ENCODE measurements around the gene FAAP20. TPM values are rescaled to one million over a fixed set of nuclear protein-coding genes. Genes with fewer than 3 reads are reported as not detected.

The FAAP20 gene
- total RNA-seq, 1 donor from 2014 or later: 63.8 TPM

GRCh38 chr1:2144501-2145090 is 50.0 kb downstream of the FAAP20 start:
- Mint-ChIP-seq H3K4me3 (ENCODE audit: low read depth) (no peak overlapping the region), H3K27ac (no peak overlapping the region), H3K9me3 (no peaks in the 10 kb centered on the region), H3K36me3 (ENCODE audit: low read depth) (no peaks in the 10 kb centered on the region), H3K27me3 (ENCODE audit: low read depth) (no peaks in the 10 kb centered on the region), H3K4me1 (ENCODE audit: low read depth) (no peaks in the 10 kb centered on the region)
- intact Hi-C loops (cut with micrococcal nuclease): no loop called here
- DNase-seq (ENCODE audit: low spot score): no peak

GRCh38 chr1:2143814-2144500 is 50.6 kb downstream of the FAAP20 start:
- intact Hi-C loops (cut with micrococcal nuclease): no loop called here
- no peak for DNase-seq (ENCODE audit: low spot score)
- Mint-ChIP-seq H3K9me3 (no peaks in the 10 kb centered on the region), H3K36me3 (ENCODE audit: low read depth) (no peaks in the 10 kb centered on the region), H3K4me3 (ENCODE audit: low read depth) (no peak overlapping the region), H3K27ac (no peak overlapping the region), H3K27me3 (ENCODE audit: low read depth) (no peaks in the 10 kb centered on the region), H3K4me1 (ENCODE audit: low read depth) (no peaks in the 10 kb centered on the region)

- Mint-ChIP-seq H3K27me3 (ENCODE audit: low read depth) (no peaks in the 10 kb centered on the region), H3K36me3 (ENCODE audit: low read depth) (no peaks in the 10 kb centered on the region), H3K4me3 (ENCODE audit: low read depth) (no peak overlapping the region), H3K9me3 (no peaks in the 10 kb centered on the region), H3K27ac (no peak overlapping the region), H3K4me1 (ENCODE audit: low read depth) (no peaks in the 10 kb centered on the region)
- no peak for DNase-seq (ENCODE audit: low spot score)
- intact Hi-C loops (cut with micrococcal nuclease): no loop called here
Observed at GRCh38 chr1:2141025-2141424, 53.5 kb downstream of the FAAP20 start.

Other genes starting within 250 kb of the FAAP20 start
- gene CFAP74, start 191.0 kb downstream of the FAAP20 start, total RNA-seq: not detected in 2 replicates
- not detected in 2 replicates for gene GABRD, start 175.4 kb downstream of the FAAP20 start, total RNA-seq
- 3.6 and 4.5 TPM in 2 replicates for gene PRKCZ, start 144.4 kb downstream of the FAAP20 start, total RNA-seq
- gene SKI, start 33.5 kb upstream of the FAAP20 start, total RNA-seq: 37.0 and 41.1 TPM in 2 replicates
- gene MORN1, start 196.8 kb upstream of the FAAP20 start, total RNA-seq: 7.5 and 8.0 TPM in 2 replicates
- 142 and 144 TPM in 2 replicates for gene RER1, start 197.1 kb upstream of the FAAP20 start, total RNA-seq
- gene PEX10, start 217.8 kb upstream of the FAAP20 start, total RNA-seq: 17.6 and 18.2 TPM in 2 replicates